Measurements from ENCODE around the gene EEF2K.

EEF2K gene

DNA sequence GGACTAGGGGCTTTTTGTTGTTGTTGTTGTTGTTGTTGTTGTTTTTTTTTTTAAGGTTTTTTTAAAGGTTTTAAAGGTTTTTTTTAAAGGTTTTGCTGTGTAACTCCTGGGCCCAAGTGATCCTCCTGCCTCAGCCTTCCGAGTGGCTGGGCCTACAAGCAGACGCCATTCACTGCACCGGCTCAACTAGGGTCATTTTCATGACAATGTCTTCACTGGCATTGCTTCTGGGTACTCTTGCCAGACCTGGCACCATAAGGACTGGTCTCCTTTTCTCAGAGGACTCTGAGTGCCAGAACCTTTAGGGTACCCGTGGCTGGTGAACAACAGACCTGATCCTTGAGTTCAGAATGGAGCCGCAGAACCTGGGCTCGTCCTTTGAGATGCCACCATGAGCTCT, 111.5 kb downstream of the EEF2K start:
- ATAC-seq = no peak
- TF ChIP-seq, protein P1, sequence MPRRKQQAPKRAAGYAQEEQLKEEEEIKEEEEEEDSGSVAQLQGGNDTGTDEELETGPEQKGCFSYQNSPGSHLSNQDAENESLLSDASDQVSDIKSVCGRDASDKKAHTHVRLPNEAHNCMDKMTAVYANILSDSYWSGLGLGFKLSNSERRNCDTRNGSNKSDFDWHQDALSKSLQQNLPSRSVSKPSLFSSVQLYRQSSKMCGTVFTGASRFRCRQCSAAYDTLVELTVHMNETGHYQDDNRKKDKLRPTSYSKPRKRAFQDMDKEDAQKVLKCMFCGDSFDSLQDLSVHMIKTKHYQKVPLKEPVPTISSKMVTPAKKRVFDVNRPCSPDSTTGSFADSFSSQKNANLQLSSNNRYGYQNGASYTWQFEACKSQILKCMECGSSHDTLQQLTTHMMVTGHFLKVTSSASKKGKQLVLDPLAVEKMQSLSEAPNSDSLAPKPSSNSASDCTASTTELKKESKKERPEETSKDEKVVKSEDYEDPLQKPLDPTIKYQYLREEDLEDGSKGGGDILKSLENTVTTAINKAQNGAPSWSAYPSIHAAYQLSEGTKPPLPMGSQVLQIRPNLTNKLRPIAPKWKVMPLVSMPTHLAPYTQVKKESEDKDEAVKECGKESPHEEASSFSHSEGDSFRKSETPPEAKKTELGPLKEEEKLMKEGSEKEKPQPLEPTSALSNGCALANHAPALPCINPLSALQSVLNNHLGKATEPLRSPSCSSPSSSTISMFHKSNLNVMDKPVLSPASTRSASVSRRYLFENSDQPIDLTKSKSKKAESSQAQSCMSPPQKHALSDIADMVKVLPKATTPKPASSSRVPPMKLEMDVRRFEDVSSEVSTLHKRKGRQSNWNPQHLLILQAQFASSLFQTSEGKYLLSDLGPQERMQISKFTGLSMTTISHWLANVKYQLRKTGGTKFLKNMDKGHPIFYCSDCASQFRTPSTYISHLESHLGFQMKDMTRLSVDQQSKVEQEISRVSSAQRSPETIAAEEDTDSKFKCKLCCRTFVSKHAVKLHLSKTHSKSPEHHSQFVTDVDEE (CRISPR knock-in tag; IDR thresholded peaks at IDR 0.05) = no peak
- TF ChIP-seq CSDC2 (CRISPR knock-in tag; IDR thresholded peaks at IDR 0.05) = no peak
- TF ChIP-seq OSR1 (CRISPR knock-in tag; IDR thresholded peaks at IDR 0.05) = no peak

DNA sequence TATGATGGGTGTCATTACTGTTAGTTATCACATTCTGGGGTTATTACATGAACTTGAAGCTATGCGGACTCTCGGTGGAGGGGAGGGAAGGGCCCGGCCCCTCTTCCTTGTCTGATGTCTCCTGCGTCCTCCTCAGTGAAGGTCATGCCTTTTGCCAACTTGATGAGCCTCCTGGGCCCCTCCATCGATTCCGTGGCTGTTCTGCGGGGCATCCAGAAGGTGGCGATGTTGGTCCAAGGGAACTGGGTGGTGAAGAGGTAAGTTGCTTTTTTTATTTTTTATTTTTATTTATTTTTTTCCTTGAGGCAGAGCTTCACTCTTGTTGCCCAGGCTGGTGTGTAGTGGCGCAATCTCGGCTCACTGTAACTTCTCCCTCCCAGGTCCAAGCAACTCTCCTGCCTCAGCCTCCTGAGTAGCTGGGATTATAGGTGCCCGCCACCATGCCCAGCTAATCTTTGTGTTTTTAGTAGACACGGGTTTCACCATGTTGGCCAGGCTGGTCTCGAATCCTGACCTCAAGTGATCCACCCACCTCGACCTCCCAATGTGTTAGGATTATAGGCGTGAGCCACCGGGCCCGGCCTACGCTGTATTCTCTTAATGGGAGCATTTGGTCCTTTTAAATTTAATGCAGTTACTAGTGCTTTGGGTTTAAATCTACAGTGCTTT, 112.7 kb downstream of the EEF2K start:
- ATAC-seq = peak; percentile 37; the same call in 1 of the 3 replicates
- TF ChIP-seq ESRRG (CRISPR knock-in tag; IDR thresholded peaks at IDR 0.05) (no peak), BACH2 (CRISPR knock-in tag; IDR thresholded peaks at IDR 0.05; ENCODE audit: borderline replicate concordance) (no peak), ZFP30 (CRISPR knock-in tag; IDR thresholded peaks at IDR 0.05) (no peak)

DNA sequence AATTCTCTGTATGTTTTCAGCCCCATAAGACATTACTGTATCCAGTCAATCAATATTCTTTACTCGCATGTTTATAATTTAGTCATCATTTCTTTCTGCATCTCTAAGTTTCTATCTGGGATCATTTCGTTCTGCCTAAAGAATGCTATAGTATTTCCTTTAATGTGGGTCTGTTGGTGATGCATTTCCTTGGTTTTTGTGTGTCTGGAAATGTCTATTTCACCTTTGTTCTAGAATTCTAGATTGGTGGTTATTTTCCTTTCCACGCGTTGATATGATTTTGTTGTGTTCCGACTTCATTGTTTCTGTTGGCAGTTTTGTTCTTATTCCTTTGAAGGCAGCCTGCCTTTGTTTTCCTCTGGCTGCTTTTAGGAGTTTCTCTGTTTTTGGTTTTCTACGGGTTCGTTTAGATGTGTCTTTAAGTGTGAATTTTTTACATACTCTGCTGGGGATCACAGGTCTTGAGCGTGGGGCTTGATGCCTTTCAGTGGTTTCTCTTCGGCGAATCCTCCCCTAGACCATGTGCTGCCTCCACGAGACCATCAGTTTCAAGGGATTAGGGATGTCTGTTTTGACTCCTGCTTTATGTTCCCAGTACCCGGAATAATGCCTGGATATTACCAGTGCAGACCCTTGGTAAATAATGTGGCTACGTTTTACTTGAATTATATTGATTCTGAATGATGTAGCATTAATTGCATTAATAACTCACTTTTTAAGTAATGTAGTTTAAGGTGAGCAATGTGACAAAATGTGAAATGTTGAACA, 114.7 kb downstream of the EEF2K start:
- TF ChIP-seq RARB (CRISPR knock-in tag; IDR thresholded peaks at IDR 0.05) = no peak
- no peak for TF ChIP-seq GLIS3 (CRISPR knock-in tag; IDR thresholded peaks at IDR 0.05)
- TF ChIP-seq PPARA (CRISPR knock-in tag; IDR thresholded peaks at IDR 0.05; ENCODE audit: borderline replicate concordance) = no peak
- TF ChIP-seq, protein P1 (CRISPR knock-in tag; IDR thresholded peaks at IDR 0.05) = no peak
- TF ChIP-seq BACH2 (CRISPR knock-in tag; IDR thresholded peaks at IDR 0.05; ENCODE audit: borderline replicate concordance) = no peak
- no peak for TF ChIP-seq ZFP30 (CRISPR knock-in tag; IDR thresholded peaks at IDR 0.05)
- no peak for TF ChIP-seq ISL1 (CRISPR knock-in tag; IDR thresholded peaks at IDR 0.05)
- TF ChIP-seq TOX (CRISPR knock-in tag; IDR thresholded peaks at IDR 0.05; ENCODE audit: borderline replicate concordance) = no peak
- TF ChIP-seq ESRRG (CRISPR knock-in tag; IDR thresholded peaks at IDR 0.05) = no peak
- TF ChIP-seq SNAI2 (CRISPR knock-in tag; IDR thresholded peaks at IDR 0.05) = no peak
- TF ChIP-seq ZNF8 (CRISPR knock-in tag; IDR thresholded peaks at IDR 0.05) = no peak
- no peak for TF ChIP-seq ZC3H10 (CRISPR knock-in tag; IDR thresholded peaks at IDR 0.05)
- TF ChIP-seq, protein P2, sequence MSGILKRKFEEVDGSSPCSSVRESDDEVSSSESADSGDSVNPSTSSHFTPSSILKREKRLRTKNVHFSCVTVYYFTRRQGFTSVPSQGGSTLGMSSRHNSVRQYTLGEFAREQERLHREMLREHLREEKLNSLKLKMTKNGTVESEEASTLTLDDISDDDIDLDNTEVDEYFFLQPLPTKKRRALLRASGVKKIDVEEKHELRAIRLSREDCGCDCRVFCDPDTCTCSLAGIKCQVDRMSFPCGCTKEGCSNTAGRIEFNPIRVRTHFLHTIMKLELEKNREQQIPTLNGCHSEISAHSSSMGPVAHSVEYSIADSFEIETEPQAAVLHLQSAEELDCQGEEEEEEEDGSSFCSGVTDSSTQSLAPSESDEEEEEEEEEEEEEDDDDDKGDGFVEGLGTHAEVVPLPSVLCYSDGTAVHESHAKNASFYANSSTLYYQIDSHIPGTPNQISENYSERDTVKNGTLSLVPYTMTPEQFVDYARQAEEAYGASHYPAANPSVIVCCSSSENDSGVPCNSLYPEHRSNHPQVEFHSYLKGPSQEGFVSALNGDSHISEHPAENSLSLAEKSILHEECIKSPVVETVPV (CRISPR knock-in tag; IDR thresholded peaks at IDR 0.05) = no peak
- no peak for ATAC-seq

DNA sequence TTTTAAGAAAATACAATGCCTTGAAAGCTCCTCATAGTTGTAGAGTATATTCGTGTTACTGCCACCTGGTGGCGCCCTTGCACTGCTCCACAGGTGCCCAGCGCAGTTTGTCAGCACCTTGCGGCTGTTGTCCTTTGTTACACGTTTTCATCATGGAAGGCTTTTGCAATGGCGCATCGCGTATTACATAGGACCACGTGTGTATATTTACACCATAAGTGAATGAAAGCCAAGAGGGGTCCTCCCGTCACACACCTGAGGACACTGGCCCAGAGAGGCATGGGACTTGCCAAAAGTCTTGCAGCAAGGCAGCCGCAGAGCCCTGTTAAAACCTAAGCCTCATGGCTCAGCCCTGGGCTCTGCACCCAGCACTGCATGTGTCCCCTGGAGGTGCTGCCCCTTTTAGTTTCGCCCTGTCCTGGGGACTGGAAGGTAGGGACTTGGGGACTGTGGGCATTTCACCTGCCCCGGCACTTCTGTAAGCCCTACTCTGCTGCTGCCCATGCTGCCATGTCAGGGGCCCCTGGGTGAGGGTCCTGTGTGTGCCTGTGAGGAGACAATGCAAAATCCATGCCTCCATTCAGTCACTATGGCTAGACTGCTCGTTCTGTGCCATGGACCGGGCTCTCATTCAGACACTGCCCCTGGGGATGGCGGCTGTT, 115.4 kb downstream of the EEF2K start:
- no peak for TF ChIP-seq GLIS3 (CRISPR knock-in tag; IDR thresholded peaks at IDR 0.05)
- TF ChIP-seq, protein P2 (CRISPR knock-in tag; IDR thresholded peaks at IDR 0.05) = no peak
- peak; percentile 86 for ATAC-seq

Data from SK-N-SH treated with all-trans-retinoic acid at 6 μM for 48 hours (cell line).